HEK293T (cell line): ENCODE results near the gene NELFE.

ENCODE experiments used
- ELF4 ChIP-seq: fragments of 450-650 bp; IDR thresholded peaks from 2 replicates; pipeline ENCODE4 v1.6.1; 2017; ENCODE audit warnings: antibody characterized with exemption
- FOXM1 ChIP-seq: fragments of 450-650 bp; IDR thresholded peaks from 2 replicates; pipeline ENCODE4 v1.6.1; 2017; ENCODE audit warnings: mild to moderate bottlenecking, borderline replicate concordance
- LEF1 ChIP-seq: fragments of 450-650 bp; IDR thresholded peaks from 2 replicates; pipeline ENCODE4 v1.6.1; 2017; ENCODE audit warnings: mild to moderate bottlenecking, borderline replicate concordance
- NFRKB ChIP-seq: fragments of 450-650 bp; IDR thresholded peaks from 2 replicates; pipeline ENCODE4 v1.6.1; 2016; ENCODE audit warnings: mild to moderate bottlenecking, moderate library complexity
- TARDBP ChIP-seq: fragments of 450-650 bp; IDR thresholded peaks from 2 replicates; pipeline ENCODE4 v1.6.1; 2016
- TF ChIP-seq, protein P1 (sequence below): fragments of 450-650 bp; IDR thresholded peaks from 2 replicates; pipeline ENCODE4 v1.6.1; 2016

DNA sequence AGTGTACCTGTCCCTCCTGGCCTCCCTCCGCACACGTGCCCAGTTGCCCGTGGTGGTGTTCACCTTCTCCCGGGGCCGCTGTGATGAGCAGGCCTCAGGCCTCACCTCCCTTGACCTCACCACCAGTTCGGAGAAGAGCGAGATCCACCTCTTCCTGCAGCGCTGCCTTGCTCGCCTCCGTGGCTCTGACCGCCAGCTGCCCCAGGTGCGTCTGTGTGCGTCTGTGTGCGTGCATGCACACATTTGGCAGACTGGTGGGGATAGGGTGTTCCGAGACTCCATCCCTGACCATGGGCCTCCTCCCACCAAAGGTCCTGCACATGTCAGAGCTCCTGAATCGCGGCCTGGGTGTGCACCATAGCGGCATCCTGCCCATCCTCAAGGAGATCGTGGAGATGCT lies 5.2 kb upstream of the NELFE start:
- TF ChIP-seq ELF4: no peak
- no peak for TF ChIP-seq FOXM1
- TF ChIP-seq LEF1: no peak
- no peak for TF ChIP-seq TARDBP
- no peak for TF ChIP-seq NFRKB
- TF ChIP-seq, protein P1, sequence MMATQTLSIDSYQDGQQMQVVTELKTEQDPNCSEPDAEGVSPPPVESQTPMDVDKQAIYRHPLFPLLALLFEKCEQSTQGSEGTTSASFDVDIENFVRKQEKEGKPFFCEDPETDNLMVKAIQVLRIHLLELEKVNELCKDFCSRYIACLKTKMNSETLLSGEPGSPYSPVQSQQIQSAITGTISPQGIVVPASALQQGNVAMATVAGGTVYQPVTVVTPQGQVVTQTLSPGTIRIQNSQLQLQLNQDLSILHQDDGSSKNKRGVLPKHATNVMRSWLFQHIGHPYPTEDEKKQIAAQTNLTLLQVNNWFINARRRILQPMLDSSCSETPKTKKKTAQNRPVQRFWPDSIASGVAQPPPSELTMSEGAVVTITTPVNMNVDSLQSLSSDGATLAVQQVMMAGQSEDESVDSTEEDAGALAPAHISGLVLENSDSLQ: no peak
